Measurements from ENCODE around the gene NTRK2.

The NTRK2 gene

DNA sequence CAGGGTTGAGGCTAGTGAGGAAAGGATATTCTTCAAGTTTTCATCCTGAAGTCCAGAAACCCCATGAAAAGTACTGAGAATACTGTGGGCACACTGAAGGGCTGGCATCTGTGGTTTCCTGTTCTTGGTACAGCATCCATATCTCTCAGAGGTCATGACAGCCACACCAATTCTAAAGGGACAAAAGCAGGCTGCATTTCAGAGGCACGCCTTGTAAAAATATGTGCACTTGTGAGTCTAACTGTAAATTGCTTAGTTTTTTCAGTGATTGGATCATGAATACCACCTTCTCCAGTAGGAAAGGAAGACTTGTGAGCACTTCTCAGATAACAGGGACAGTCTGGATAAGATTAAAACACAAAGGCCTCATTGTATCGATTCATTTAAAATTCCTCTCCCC, 230.9 kb downstream of the NTRK2 start:
- DNase-seq, result no peak

DNA sequence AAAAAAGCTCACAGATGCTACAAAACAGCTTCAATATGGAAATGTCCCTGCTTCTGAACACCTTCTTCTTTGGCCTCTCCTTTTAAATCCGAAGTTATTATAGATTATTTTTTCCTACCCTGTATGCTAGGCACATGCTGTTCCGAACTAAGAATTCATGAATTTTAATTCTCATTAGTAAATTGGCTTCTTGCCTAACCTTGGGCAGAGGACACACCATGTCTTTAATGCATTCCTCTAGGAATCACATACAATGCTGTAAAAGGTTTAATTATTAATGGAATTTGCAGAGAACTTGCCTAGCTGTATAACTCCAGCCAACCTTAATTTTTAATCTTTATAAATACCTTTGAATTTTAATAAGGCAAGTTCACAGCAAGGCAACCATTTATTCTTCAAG, 234.4 kb downstream of the NTRK2 start:
- no peak for DNase-seq

DNA sequence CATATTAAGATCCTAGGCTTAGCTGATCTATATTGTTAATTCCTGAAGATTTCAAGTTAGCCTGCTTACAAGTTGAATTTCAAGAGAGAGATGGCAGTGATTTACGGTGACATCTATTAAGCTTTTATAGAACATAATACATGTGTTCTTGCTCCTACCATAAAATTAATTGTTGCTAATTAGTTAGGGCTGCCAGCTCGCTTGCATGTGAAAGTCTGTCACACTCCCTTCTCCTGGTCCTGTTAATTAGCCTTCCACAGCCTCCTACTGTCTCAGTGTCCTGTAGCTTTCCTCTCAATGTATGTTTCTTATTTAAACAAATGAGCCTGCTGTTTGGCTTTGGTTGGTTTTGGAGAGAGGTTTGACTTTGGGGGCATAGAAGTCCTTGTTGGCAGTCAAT, 247.2 kb downstream of the NTRK2 start:
- no peak for DNase-seq

DNA sequence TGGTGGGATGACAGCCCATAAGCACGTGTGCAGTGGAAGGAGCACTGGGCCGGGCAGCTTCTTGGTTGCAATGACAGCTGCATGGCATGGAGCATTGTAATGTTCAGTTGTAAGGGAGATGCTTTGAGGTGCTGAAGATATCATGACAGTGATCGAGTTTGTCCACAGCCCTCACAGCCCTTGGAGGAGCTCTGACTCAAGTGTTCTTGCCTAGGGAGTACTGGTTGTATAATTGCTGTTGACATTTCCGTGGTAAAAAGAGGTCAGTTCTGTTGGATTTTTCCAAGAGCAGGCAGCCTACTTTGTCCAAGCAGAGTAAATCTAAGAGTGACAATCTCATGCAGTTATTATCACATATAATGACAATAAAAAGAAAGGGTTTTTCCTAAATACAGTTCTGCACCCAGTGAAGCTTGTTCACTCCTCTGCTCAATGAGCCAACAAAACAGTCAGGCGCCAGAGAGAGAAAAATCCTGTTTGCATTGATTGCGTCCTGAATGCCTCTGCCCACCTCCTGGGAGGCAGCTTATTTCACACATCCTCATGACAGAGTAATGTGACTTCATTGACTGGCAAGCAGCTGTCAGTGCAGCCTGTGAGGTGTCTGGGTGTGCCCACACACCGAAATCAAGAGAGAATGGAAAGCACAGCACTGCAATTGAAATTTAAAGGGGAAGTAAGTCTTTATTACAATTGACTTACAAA, 248.0 kb downstream of the NTRK2 start:
- no peak for DNase-seq

DNA sequence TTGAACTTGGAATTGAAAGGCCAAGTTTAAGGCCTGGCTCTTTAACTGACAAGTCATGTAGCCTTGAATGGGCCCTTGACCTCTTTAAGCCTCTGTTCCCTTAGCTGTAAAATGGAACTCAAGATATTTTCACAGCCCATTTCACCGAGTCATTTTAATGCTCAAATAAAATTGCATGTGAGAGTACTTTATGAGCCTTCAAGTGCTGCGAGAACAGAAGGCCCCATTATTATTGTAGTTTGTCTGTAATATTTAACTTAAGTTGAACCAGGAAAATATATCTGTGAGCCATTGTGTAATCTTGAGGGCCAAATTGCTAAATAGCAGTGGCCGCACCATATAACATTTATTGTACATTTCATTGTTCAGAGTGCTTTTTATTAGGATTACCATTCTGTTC, 249.9 kb downstream of the NTRK2 start:
- DNase-seq, result no peak

DNA sequence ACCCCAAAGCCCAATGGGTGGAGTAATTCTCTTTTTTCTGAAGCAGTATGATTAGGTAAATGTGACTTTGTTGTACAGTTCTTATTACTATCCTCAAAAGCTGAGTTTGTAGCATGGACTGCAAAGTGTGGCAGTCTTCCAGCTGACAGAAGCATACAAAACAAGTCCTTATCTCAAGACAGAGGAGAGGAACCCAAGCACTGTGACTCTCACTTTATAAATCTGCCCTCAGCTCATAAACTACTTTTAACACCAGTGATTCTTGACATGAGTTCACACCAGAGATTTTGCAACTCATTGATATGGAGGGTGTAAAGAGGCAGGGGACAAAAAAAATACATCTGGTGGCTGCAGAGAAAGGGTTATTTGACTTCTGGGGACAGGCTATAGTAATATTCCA, 251.6 kb downstream of the NTRK2 start:
- no peak for DNase-seq

DNA sequence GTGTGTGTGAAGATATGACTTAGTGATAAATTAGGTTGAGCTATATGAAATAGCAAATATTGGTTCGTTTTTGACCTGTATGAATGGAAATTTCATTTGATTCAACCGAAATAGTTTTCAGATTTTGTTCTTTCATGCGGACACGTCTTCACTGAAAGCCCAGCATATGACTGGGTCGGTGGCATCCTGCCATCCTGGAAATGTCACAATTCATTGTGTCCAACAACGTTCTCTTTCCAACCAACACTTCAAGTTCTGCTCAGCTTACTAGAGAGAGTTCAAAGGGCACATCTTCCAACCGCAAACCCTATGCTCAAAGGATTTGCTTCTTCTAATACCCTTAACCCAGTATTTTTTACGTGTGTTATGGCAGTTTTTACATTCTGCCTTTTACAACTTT, 252.5 kb downstream of the NTRK2 start:
- no peak for DNase-seq

DNA sequence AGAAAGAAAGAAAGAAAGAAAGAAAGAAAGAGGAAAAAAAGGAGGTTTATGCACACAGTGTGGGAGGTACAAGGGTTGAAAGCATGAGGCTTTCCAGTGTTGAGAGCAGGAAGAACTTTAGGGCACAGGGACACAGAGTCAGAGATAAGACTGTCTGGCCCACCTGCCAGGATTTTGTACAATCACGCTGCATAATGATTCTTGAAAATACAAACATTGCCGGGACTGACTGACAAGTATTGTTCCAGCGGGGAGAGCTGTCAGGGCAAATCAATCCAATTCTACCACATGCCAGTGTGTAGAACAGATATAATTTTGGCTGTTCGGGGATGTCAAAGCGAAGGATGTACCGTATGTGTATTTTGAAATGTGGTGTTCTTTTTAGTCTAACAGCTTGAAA, 254.7 kb downstream of the NTRK2 start:
- DNase-seq, result no peak

DNA sequence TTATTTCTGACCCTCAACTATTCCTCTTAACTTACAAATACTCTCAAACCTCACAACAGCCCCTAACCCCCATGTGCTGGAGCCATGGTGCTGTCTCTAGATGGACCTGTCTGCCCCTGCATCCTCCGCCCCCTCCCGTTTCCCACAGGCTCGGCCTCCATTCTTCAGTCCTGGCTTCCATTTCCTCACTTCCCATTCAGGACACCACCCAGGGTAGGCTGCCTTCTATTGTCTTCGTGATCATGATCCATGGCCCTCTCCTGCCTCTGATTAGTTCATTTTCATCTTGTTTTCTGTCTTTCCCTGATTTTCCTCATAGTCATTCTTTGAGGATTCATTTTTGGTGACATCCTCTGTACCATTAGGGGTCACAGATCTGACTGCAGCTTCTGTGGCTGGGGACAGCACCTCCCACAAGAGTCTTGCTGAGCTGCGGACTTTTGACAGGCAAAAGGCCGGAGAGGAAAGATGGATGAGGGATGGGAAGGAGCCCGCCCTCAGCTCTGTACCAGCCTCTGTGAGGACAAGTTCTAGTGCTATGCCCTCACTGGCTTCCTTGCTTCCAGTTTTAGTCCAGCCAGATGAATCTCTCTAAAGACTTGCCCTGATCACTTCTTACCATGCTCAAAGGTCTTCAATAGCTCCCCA, 255.8 kb downstream of the NTRK2 start:
- no peak for DNase-seq

DNA sequence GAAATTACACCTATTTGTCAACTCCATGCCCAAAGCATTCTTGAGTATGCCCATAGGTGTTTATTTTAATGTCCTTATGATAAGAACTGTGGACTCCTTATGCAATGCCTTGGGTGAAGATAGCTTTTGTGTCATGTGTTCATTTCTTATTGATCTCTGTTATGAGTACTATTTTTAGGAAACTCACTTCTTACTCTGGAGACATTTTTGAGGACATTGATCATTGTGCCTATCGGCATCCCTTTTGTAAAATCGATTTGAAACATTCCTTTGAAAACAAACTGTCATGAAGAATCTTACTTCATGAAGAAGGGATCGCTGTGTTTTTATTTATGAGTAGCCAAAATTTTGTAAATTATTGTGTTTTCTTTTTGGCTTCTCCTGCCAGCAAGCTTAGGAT, 257.3 kb downstream of the NTRK2 start:
- no peak for DNase-seq

DNA sequence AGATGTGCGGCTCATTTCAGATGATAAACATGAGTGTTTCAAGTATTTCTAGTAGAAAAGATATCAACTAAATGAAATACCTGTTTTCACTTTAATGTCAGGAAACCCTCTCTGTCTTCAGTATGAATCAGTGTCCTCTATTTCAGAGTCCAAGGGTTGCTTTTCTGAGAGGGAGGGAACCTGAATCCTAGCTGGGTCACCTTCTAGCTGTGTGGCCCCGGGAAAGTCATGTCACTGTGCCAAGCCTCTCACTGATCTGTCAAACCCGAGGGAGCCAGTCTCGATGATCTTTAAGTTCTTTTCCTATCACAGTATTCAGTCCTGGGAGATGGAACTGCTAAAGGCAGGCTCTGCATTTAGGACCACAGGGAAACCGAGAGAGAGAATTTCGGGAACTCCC, 258.9 kb downstream of the NTRK2 start:
- DNase-seq, result no peak

DNA sequence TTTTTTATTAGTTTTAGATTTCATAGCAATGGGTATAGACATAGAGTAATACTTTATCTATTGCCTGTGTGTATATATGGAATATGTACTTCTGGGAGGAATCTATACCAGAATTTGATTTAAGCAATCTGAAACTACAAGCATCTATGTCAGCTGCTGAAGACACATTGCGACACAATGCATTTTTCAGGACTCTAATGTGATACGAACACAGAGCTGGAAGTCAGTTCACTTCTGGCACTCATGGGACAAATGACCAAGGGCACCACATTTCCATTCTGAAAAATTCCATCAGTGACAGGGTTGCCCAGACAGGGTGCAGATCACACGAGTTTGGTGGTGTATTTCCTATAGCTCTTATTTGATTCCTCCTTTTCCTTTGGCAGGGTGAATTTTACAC, 259.5 kb downstream of the NTRK2 start:
- no peak for DNase-seq

DNA sequence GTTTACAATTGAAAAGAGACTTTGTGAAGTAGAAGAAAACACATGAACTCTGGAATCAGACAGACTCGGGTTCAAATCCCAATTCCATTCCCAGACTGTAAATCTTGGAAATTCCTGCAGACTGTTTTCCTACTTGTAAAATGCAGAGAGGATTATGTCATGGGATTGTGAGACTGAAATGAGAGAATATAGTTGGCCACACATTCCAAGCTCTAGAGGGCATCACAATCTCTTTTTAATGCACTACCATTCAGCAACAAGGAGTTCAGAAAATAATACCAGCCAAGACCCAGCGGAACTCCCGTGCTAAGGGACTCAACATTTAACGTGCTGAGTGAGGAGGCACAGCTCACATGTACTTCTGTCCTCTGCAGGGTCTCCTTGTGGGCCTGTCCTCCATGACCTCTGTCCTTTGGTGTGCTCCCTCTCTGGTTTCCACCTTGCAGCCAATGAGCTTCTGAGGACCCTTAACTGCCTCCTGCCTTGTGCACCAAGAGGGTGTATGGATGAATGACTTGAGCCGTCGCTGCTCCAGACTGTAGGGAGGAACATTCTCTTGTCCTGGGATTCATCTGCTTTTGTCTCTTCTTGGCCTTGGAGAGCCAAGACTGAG, 263.5 kb downstream of the NTRK2 start:
- no peak for DNase-seq

DNA sequence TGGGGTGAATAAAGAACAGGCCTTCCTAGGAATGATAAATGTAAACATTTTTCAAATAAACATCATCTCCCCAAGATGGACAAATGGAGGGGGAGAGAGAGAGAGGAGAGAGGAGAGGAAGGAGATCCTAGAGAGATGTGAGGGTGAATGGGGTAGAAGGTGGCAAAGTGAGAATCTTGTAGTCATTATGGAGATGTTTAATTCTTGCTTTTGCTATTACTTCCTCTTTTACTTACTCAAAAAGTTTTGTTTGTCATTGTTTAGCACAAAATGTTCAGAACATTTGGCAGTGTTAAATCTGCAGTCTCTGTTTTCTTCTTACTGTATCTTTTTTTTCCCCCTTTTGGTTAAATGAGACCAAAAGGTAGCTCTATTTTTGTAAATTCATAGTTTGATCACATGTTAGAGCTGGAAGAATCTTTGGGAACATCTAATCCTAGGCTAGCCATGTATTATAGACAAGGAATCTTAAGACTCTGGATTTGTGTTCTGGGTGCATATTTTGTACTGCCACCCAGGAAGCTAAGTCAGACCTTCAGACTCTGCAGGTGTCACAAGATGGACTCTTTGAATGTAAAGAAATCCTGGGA, 266.1 kb downstream of the NTRK2 start:
- no peak for DNase-seq

DNA sequence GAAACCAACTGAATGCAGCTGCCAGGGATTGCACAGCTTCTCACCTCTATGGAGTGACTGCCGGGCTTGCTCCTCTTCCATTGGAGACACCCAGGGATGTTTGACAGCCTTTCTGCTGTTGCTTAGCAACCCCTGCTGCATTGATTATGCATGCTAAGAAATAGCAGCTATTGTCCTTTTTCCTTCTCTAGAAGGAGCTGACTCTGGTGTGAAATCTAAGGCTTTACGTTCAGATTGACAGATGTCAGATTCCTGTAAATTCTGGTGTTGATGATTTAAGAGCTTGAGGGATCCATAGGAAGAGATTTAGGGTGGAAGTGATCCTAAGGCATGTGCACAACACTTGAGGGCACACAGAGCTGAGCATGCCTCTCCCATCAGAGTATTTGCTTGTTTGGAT, 267.7 kb downstream of the NTRK2 start:
- DNase-seq, result no peak

DNA sequence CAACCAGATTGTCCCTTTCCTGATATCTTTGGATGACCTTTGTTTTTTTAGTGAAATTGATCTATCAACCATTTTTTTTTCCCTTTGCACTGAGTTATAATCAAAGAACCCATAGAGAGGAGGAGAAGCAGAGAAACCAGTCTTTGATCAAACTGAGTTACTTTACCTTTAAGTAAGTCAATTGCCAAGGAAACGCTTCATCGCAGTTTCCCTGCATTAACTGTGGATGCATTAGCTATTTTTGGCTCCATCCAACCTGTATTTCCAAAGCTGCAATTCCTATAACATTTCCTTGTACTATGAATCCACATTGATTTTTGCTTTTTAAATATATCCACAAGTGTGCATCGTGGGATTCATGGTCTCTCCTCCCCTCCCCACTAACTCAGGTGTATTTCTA, 268.1 kb downstream of the NTRK2 start:
- no peak for DNase-seq

DNA sequence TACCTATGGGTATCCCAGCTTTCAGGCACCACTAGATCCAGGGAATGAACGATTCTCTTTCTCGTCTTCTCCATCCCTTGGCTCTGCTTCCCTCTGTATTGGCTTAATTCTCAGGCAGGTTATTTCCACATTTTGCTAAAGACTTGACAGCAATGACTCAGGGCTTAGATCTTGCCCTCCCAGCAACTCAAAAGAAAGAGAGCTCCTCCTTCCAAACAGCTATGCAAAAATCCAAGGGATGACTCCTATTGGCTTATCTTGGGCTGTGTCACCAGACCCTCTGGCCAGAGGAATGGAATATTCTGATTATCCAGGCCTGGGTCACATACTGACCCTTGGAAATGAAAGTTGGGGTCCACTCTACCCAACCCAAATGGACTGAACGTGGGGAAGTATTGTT, 270.2 kb downstream of the NTRK2 start:
- no peak for DNase-seq

DNA sequence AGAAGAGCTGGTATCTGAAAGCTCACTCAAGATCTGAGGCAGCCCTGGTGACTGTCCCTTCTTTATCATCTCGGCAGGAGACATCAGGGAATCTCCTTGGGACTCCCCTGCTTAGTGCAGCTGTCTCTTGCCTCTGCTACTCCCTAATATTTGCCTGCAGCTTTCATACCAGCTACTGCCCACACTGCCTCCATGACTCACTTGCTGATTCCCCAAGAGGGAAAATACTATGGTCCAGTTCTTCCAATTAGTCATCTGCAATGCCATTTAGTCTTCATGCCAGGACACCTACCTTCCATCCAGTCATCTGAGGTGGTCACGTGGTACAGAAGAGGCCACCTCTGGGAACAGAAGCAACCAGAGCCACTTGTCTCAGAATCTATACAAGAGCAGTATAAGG, 270.8 kb downstream of the NTRK2 start:
- no peak for DNase-seq

DNA sequence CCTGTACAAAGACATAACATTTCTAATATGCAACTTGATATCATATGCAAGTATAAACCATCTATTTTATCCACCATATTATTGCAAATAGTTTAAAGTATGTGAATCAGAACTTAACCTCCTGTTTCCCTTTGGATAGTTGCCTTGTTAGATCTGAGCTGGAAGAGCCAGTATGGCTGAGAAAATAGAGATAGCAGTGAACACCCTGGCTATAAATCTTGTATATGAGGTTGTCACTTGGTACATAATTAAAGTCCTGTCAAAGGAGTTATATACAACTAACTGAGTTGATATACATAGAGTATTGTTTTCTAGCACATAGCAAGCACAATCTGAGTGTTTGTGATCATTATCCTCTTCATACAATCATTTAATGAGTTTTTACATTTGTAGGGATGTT, 272.3 kb downstream of the NTRK2 start:
- DNase-seq, result no peak

DNA sequence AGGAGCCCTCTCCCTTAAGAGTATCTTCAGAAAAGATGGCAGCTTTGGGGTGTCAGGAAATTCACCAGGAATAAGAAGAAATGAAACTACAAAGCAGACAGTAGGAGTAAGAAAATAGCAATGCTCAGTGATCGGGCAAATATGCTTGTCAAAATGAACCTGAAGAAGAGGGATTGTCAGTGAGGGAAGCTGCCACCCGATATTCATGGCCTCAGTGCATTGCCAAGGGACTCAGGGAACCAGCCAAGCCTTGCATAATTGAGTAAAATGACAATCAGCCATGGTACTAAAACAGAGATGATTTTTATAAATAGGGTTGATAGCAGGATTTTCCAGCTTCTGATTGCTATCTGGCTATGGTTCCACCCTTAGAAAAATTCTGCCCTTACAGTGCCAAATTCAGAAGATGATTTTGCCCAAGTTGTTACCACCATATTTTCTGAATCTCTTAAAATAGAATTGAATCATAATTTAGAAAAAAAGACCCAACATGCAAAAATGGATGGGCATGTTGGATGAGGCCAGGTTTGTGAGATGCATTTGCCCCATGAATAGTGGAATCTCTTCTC, 274.0 kb downstream of the NTRK2 start:
- DNase-seq, result no peak

DNA sequence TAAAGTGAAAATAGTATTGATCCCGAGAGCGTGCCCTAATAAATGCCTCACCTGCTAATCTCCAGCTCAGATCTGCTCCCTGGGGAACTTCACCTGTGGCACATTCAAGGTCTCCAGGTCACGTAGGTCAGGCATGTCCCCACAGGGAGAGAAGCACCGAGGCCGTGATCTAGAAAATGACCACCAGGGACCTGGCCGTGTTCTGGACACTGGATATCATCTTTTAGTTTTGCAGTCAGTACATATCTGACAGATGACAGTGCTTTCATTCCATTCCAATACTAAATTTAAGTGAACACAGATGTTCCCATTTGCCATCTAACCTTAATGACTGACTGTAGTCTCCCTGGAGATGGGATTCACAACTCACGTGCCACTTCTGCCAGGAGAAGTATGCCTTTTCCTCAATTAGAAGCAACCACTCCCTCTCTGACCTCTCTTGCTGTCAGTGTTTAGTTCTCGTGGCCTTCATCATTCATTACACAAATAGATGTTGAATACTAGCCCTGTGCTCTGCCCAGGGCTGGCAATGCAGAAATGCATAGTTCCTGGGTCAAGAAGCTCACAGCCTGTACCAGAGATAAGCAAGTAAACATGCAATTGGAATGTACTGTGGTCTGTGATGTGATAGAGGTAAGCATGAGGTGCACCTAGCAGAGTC, 276.5 kb downstream of the NTRK2 start:
- DNase-seq, result no peak

DNA sequence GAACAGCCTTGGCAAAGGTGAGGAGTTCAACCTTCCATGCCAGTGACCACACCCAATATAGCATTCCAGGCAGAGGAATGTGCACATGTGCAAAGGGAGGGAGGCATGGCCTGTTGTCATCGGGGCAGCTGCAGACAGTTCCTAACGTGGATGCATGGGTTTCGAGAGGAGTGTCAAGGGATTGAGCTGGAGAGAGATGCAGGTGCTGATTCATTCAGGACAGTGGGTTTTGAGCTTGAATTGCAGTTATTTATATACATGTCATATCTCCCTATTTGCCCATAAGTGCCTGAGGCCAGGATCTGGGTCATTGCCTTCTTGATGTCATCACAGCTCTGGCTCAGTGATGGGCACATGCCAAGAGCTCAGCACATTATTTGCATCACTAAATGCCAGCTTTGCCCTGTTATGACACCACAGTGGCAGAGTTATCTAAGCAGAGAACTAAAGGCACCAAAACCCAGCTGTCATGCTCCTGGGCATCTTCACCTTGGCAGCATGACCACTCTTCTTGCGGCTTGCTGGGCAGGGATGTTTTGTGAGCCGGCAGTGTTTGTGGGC, 278.0 kb downstream of the NTRK2 start:
- no peak for DNase-seq

DNA sequence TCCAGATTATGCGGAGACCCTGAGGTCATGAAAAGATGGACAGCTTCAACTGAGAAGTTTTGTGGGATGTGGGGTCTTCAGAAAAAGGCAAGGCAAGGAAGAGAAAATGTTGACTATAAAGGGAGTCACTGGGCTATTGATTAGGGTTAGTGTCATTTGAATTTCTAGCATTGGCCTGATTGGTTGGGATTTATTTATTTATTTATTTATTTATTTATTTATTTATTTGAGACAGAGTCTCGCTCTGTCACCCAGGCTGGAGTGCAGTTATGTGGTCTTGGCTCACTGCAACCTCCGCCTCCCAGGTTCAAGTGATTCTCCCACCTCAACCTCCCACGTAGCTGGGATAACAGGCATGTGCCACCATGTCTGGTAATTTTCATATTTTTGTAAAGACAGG, 279.7 kb downstream of the NTRK2 start:
- DNase-seq, result no peak
